ENCODE measurements around the gene SCGB1A1.
"Not testable (repeated sequence)": the region's sequence is repeated elsewhere in the genome, so short reads cannot be mapped to it uniquely, and the experiment has no call there.

The SCGB1A1 gene

GRCh38 chr11:62380821-62381245 lies 38.0 kb upstream of the SCGB1A1 start:
- TF ChIP-seq, protein P1, sequence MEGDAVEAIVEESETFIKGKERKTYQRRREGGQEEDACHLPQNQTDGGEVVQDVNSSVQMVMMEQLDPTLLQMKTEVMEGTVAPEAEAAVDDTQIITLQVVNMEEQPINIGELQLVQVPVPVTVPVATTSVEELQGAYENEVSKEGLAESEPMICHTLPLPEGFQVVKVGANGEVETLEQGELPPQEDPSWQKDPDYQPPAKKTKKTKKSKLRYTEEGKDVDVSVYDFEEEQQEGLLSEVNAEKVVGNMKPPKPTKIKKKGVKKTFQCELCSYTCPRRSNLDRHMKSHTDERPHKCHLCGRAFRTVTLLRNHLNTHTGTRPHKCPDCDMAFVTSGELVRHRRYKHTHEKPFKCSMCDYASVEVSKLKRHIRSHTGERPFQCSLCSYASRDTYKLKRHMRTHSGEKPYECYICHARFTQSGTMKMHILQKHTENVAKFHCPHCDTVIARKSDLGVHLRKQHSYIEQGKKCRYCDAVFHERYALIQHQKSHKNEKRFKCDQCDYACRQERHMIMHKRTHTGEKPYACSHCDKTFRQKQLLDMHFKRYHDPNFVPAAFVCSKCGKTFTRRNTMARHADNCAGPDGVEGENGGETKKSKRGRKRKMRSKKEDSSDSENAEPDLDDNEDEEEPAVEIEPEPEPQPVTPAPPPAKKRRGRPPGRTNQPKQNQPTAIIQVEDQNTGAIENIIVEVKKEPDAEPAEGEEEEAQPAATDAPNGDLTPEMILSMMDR (IDR thresholded peaks at IDR 0.05; ENCODE audit: low read length), result peak; percentile 64

DNA sequence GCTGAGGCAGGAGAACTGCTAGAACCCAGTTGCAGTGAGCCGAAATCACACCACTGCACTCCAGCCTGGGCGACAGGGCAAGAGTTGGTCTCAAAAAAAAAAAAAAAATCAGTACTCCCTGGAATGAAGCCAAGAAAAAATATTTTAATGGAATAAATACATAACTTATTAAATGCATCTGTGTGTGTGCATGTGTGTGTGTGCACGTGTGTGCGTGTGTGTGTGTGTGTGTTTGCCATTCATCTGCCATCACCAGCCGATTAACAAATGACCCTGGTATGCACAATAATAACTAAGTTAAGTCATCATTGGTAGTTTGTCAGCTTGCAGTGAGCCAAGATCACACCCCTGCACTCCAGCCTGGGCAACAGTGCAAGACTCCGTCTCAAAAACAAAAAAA lies 35.0 kb upstream of the SCGB1A1 start:
- Histone ChIP-seq H3K27ac (ENCODE audit: low read depth, low read length, poor library complexity, severe bottlenecking) (no peak overlapping the region), H3K36me3 (ENCODE audit: insufficient read depth, low read length) (no peaks in the 10 kb centered on the region), H3K9me3 (ENCODE audit: low read length) (no peaks in the 10 kb centered on the region), H3K4me3 (ENCODE audit: low read depth, low read length, poor library complexity, severe bottlenecking) (no peak overlapping the region), H3K27me3 (ENCODE audit: insufficient read depth, low read length) (no peaks in the 10 kb centered on the region), H3K9ac (ENCODE audit: low read length) (no peak overlapping the region), H3F3A (ENCODE audit: insufficient read depth, low read length) (no peaks in the 10 kb centered on the region), H4K20me1 (ENCODE audit: insufficient read depth, low read length) (no peaks in the 10 kb centered on the region), H3K4me2 (ENCODE audit: low read length) (no peak overlapping the region), H3K4me1 (ENCODE audit: insufficient read depth, low read length, severe bottlenecking) (no peaks in the 10 kb centered on the region), H3K9me2 (ENCODE audit: low read depth, low read length) (no peaks in the 10 kb centered on the region), H3K79me2 (ENCODE audit: insufficient read depth, low read length) (no peaks in the 10 kb centered on the region), H2AFZ (ENCODE audit: low read length) (no peak overlapping the region)
- TF ChIP-seq, protein P1 (IDR thresholded peaks at IDR 0.05; ENCODE audit: low read length), result no peak
- no peak for TF ChIP-seq EZH2 (IDR thresholded peaks at IDR 0.05; ENCODE audit: borderline replicate concordance, low read length)

More at GRCh38 chr11:62380821-62381245, 38.0 kb upstream of the SCGB1A1 start:
- not testable (repeated sequence) for H3K27ac ChIP-seq (ENCODE audit: low read depth, low read length, poor library complexity, severe bottlenecking); H3K4me2 ChIP-seq (ENCODE audit: low read length); H3F3A ChIP-seq (ENCODE audit: insufficient read depth, low read length); H3K9me2 ChIP-seq (ENCODE audit: low read depth, low read length); H3K4me3 ChIP-seq (ENCODE audit: low read depth, low read length, poor library complexity, severe bottlenecking); H3K9me3 ChIP-seq (ENCODE audit: low read length); H2AFZ ChIP-seq (ENCODE audit: low read length); H4K20me1 ChIP-seq (ENCODE audit: insufficient read depth, low read length); H3K9ac ChIP-seq (ENCODE audit: low read length); H3K27me3 ChIP-seq (ENCODE audit: insufficient read depth, low read length); H3K36me3 ChIP-seq (ENCODE audit: insufficient read depth, low read length); H3K79me2 ChIP-seq (ENCODE audit: insufficient read depth, low read length); H3K4me1 ChIP-seq (ENCODE audit: insufficient read depth, low read length, severe bottlenecking)

DNA sequence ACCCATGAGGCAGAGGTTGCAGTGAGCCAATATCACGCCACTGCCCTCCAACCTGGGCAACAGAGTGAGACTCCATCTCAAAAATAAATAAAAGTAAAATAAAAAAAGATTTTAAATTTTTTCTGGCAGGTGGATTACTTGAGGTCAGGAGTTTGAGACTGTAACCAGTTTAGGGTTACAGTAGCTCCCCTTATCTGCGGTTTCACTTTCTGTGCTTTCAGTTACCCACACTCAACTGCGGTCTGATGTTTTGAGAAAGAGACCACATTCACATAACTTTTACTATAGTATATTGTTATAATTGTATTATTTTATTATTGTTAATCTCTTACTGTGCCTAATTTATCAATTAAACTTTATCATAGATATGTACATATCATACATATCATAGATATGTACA lies 32.8 kb upstream of the SCGB1A1 start:
- not testable (repeated sequence) for H3K27ac ChIP-seq (ENCODE audit: low read depth, low read length, poor library complexity, severe bottlenecking)

DNA sequence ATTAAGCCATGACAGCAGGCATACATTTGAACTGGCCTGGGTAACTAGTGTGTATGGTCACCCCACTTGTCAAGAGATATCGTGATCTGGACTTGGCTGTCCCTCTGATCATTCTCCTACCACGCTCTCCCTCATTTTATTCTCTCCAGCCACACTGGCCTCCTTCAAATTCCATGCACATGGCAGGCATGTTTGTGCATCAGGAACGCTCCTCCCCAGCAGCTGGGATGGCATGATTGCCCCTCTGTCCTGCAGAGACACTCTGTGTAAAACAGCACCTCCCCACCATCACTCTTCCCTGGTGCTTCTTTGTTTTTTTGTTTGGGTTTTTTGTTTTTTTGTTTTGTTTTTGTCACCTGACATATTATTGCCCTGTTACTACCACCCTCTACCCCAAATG lies 31.5 kb upstream of the SCGB1A1 start:
- Histone ChIP-seq H3K36me3 (ENCODE audit: insufficient read depth, low read length) (no peaks in the 10 kb centered on the region), H3K27ac (ENCODE audit: low read depth, low read length, poor library complexity, severe bottlenecking) (no peak overlapping the region), H3K4me2 (ENCODE audit: low read length) (no peak overlapping the region), H3K4me1 (ENCODE audit: insufficient read depth, low read length, severe bottlenecking) (no peaks in the 10 kb centered on the region), H3F3A (ENCODE audit: insufficient read depth, low read length) (no peaks in the 10 kb centered on the region), H3K9me2 (ENCODE audit: low read depth, low read length) (no peaks in the 10 kb centered on the region), H3K9ac (ENCODE audit: low read length) (no peak overlapping the region), H3K27me3 (ENCODE audit: insufficient read depth, low read length) (peaks cover 6% of the 10 kb centered on the region; the same call in 1 of the 2 replicates), H2AFZ (ENCODE audit: low read length) (no peak overlapping the region), H3K9me3 (ENCODE audit: low read length) (no peaks in the 10 kb centered on the region), H3K4me3 (ENCODE audit: low read depth, low read length, poor library complexity, severe bottlenecking) (no peak overlapping the region), H3K79me2 (ENCODE audit: insufficient read depth, low read length) (no peaks in the 10 kb centered on the region), H4K20me1 (ENCODE audit: insufficient read depth, low read length) (no peaks in the 10 kb centered on the region)
- TF ChIP-seq EZH2 (IDR thresholded peaks at IDR 0.05; ENCODE audit: borderline replicate concordance, low read length), result no peak
- TF ChIP-seq, protein P1 (IDR thresholded peaks at IDR 0.05; ENCODE audit: low read length), result no peak

More for the DNA sequence above, 32.8 kb upstream of the SCGB1A1 start:
- H3K36me3 ChIP-seq (ENCODE audit: insufficient read depth, low read length); H3K4me1 ChIP-seq (ENCODE audit: insufficient read depth, low read length, severe bottlenecking); H2AFZ ChIP-seq (ENCODE audit: low read length); H3K4me3 ChIP-seq (ENCODE audit: low read depth, low read length, poor library complexity, severe bottlenecking); H3K9ac ChIP-seq (ENCODE audit: low read length); H3K4me2 ChIP-seq (ENCODE audit: low read length); H3F3A ChIP-seq (ENCODE audit: insufficient read depth, low read length); H3K9me3 ChIP-seq (ENCODE audit: low read length); H3K79me2 ChIP-seq (ENCODE audit: insufficient read depth, low read length); H3K9me2 ChIP-seq (ENCODE audit: low read depth, low read length); H3K27me3 ChIP-seq (ENCODE audit: insufficient read depth, low read length); H4K20me1 ChIP-seq (ENCODE audit: insufficient read depth, low read length): not testable (repeated sequence)
